ENCODE measurements around the gene NCDN. TPM values are rescaled to one million over a fixed set of nuclear protein-coding genes. Genes with fewer than 3 reads are reported as not detected.

Gene NCDN
- total RNA-seq (ENCODE audit: low replicate concordance), result 24.4 and 46.4 TPM in 2 replicates

- no peak for TF ChIP-seq CTCF (IDR thresholded peaks at IDR 0.05; ENCODE audit: insufficient read depth, low read length)
- H3K4me3 ChIP-seq (ENCODE audit: low read depth, low read length), result peak within 1 kb of the TSS; percentile 96
- DNase-seq (ENCODE audit: low read depth), result peak; percentile 95
These were observed at the start of gene NCDN for GRCh38 chr1:35557611-35558373. TSS of gene NCDN (plus strand) at chr1:35557799. CDS start at chr1:35558191, 392 bp downstream.

- TF ChIP-seq CTCF (IDR thresholded peaks at IDR 0.05; ENCODE audit: insufficient read depth, low read length), result no peak
- DNase-seq (ENCODE audit: low read depth), result no peak
- no peak overlapping the region for H3K4me3 ChIP-seq (ENCODE audit: low read depth, low read length)
These were observed 49.7 kb upstream of the NCDN start for GRCh38 chr1:35507947-35508346.

GRCh38 chr1:35509558-35509957, 48.0 kb upstream of the NCDN start:
- H3K4me3 ChIP-seq (ENCODE audit: low read depth, low read length), result no peak overlapping the region
- DNase-seq (ENCODE audit: low read depth), result no peak
- no peak for TF ChIP-seq CTCF (IDR thresholded peaks at IDR 0.05; ENCODE audit: insufficient read depth, low read length)

GRCh38 chr1:35511305-35511704, 46.3 kb upstream of the NCDN start:
- DNase-seq (ENCODE audit: low read depth), result no peak
- no peak for TF ChIP-seq CTCF (IDR thresholded peaks at IDR 0.05; ENCODE audit: insufficient read depth, low read length)
- no peak overlapping the region for H3K4me3 ChIP-seq (ENCODE audit: low read depth, low read length)

GRCh38 chr1:35518183-35518582, 39.4 kb upstream of the NCDN start:
- DNase-seq (ENCODE audit: low read depth), result no peak
- no peak overlapping the region for H3K4me3 ChIP-seq (ENCODE audit: low read depth, low read length)

GRCh38 chr1:35519432-35519831, 38.2 kb upstream of the NCDN start:
- no peak for TF ChIP-seq CTCF (IDR thresholded peaks at IDR 0.05; ENCODE audit: insufficient read depth, low read length)
- DNase-seq (ENCODE audit: low read depth), result no peak
- H3K4me3 ChIP-seq (ENCODE audit: low read depth, low read length), result no peak overlapping the region

More at GRCh38 chr1:35518183-35518582, 39.4 kb upstream of the NCDN start:
- no peak for TF ChIP-seq CTCF (IDR thresholded peaks at IDR 0.05; ENCODE audit: insufficient read depth, low read length)
